H9 (cell line): ENCODE measurements around the gene ANKRD13B. TPM values are rescaled to one million over a fixed set of nuclear protein-coding genes. Genes with fewer than 3 reads are reported as not detected.

ENCODE experiments used
- DNase-seq: peaks from one replicate; pipeline ENCODE4 v3.0.0-alpha.2; 2017
- H2AFZ ChIP-seq: one replicate; pipeline ENCODE4 v1.6.1; 2013; ENCODE audit warnings: mild to moderate bottlenecking, low read length, control low read depth, moderate library complexity
- H2AK5ac ChIP-seq: 2 replicates; pipeline ENCODE4 v1.6.1; 2013; ENCODE audit warnings: low read length, control low read depth, mixed read lengths; ENCODE audit not compliant: insufficient read length
- H2BK120ac ChIP-seq: one replicate; pipeline ENCODE4 v1.6.1; 2013; ENCODE audit warnings: low read depth, mild to moderate bottlenecking, low read length, control low read depth, inconsistent platforms; ENCODE audit not compliant: poor library complexity, severe bottlenecking
- H2BK12ac ChIP-seq: 2 replicates; pipeline ENCODE4 v1.6.1; 2013; ENCODE audit warnings: low read length, control low read depth, mixed read lengths, low read depth; ENCODE audit not compliant: insufficient read length
- H2BK15ac ChIP-seq: 2 replicates; pipeline ENCODE4 v1.6.1; 2013; ENCODE audit warnings: low read depth, low read length, control low read depth
- H2BK20ac ChIP-seq: one replicate; pipeline ENCODE4 v1.6.1; 2013; ENCODE audit warnings: low read depth, mild to moderate bottlenecking, low read length, control low read depth, inconsistent platforms; ENCODE audit not compliant: poor library complexity, severe bottlenecking
- H2BK5ac ChIP-seq: 2 replicates; pipeline ENCODE4 v1.6.1; 2013; ENCODE audit warnings: low read length, control low read depth, mixed read lengths; ENCODE audit not compliant: insufficient read length
- H3K14ac ChIP-seq: 2 replicates; pipeline ENCODE4 v1.6.1; 2013; ENCODE audit warnings: low read length, control low read depth; ENCODE audit not compliant: insufficient read depth
- H3K18ac ChIP-seq: 2 replicates; pipeline ENCODE4 v1.6.1; 2013; ENCODE audit warnings: low read depth, mild to moderate bottlenecking, mixed read lengths, low read length, control low read depth; ENCODE audit not compliant: insufficient read length
- H3K23ac ChIP-seq: 2 replicates; pipeline ENCODE4 v1.6.1; 2013; ENCODE audit warnings: low read length, control low read depth, mixed read lengths, low read depth; ENCODE audit not compliant: insufficient read length
- H3K23me2 ChIP-seq: 2 replicates; pipeline ENCODE4 v1.6.1; 2013; ENCODE audit warnings: low read depth, mild to moderate bottlenecking, mixed read lengths, low read length, control low read depth; ENCODE audit not compliant: insufficient read length, poor library complexity, severe bottlenecking
- H3K27ac ChIP-seq: 2 replicates; pipeline ENCODE4 v1.5.1; 2013; ENCODE audit warnings: low read length, control low read depth, mixed read lengths, low read depth; ENCODE audit not compliant: insufficient read length
- H3K27me3 ChIP-seq: 2 replicates; pipeline ENCODE4 v1.6.1; 2013; ENCODE audit warnings: low read length, control low read depth, inconsistent platforms; ENCODE audit not compliant: insufficient read depth
- H3K4ac ChIP-seq: 2 replicates; pipeline ENCODE4 v1.6.1; 2013; ENCODE audit warnings: low read depth, mild to moderate bottlenecking, control low read depth, inconsistent platforms, low read length, moderate library complexity
- H3K4me1 ChIP-seq: 2 replicates; pipeline ENCODE4 v1.6.1; 2013; ENCODE audit warnings: low read length, control low read depth, inconsistent platforms; ENCODE audit not compliant: insufficient read depth
- H3K4me2 ChIP-seq: 2 replicates; pipeline ENCODE4 v1.6.1; 2013; ENCODE audit warnings: low read length, control low read depth, mixed read lengths; ENCODE audit not compliant: insufficient read length, insufficient read depth
- H3K56ac ChIP-seq: 2 replicates; pipeline ENCODE4 v1.6.1; 2013; ENCODE audit warnings: low read depth, mild to moderate bottlenecking, mixed read lengths, low read length, control low read depth; ENCODE audit not compliant: insufficient read length
- H3K79me1 ChIP-seq: 2 replicates; pipeline ENCODE4 v1.6.1; 2013; ENCODE audit warnings: low read depth, mild to moderate bottlenecking, moderate library complexity, low read length, control low read depth, inconsistent platforms; ENCODE audit not compliant: insufficient read depth, poor library complexity, severe bottlenecking
- H3K79me2 ChIP-seq: 2 replicates; pipeline ENCODE4 v1.6.1; 2013; ENCODE audit warnings: low read length, control low read depth, inconsistent platforms; ENCODE audit not compliant: insufficient read depth
- H3K9ac ChIP-seq: 2 replicates; pipeline ENCODE4 v1.6.1; 2013; ENCODE audit warnings: low read length, control low read depth, mixed read lengths; ENCODE audit not compliant: insufficient read length; ENCODE audit errors: extremely low read depth
- H3K9me3 ChIP-seq: one replicate; pipeline ENCODE4 v1.6.1; 2013; ENCODE audit warnings: low read depth, low read length, inconsistent platforms; ENCODE audit not compliant: control insufficient read depth
- H3T11ph ChIP-seq: one replicate; pipeline ENCODE4 v1.6.1; 2013; ENCODE audit warnings: mild to moderate bottlenecking, low read length, control low read depth, inconsistent platforms
- H4K20me1 ChIP-seq: one replicate; pipeline ENCODE4 v1.6.1; 2013; ENCODE audit not compliant: control insufficient read depth, insufficient read length, insufficient read depth
- H4K5ac ChIP-seq: 2 replicates; pipeline ENCODE4 v1.6.1; 2013; ENCODE audit warnings: low read depth, mild to moderate bottlenecking, mixed read lengths, low read length, control low read depth; ENCODE audit not compliant: insufficient read length
- H4K8ac ChIP-seq: replicated peaks from 2 replicates; pipeline ENCODE4 v1.6.1; 2013; ENCODE audit warnings: low read length, control low read depth, mixed read lengths, low read depth; ENCODE audit not compliant: insufficient read length
- H4K91ac ChIP-seq: 2 replicates; pipeline ENCODE4 v1.6.1; 2013; ENCODE audit warnings: low read depth, mild to moderate bottlenecking, moderate library complexity, mixed read lengths, low read length, control low read depth; ENCODE audit not compliant: insufficient read length
- H3K27ac Mint-ChIP-seq, 3 experiments: 2 replicates in 2 of 3; 3 replicates in 1 of 3; pipeline ENCODE4 v1.8.0; 2020 to 2021; ENCODE audit warnings: mixed read lengths in 3 of 3, mild to moderate bottlenecking in 1 of 3, moderate library complexity in 1 of 3
- H3K27me3 Mint-ChIP-seq: 2 replicates; pipeline ENCODE4 v1.8.0; 2021; ENCODE audit warnings: low read depth, mild to moderate bottlenecking, moderate library complexity, mixed read lengths
- H3K36me3 Mint-ChIP-seq, 3 experiments: 2 replicates in 2 of 3; 3 replicates in 1 of 3; pipeline ENCODE4 v1.8.0; 2020 to 2021; ENCODE audit warnings: low read depth in 3 of 3, mixed read lengths in 3 of 3; ENCODE audit not compliant: insufficient read depth in 1 of 3
- H3K4me1 Mint-ChIP-seq, 2 experiments: 2 replicates each; pipeline ENCODE4 v1.8.0; 2020; ENCODE audit warnings: mixed read lengths in 2 of 2
- H3K4me3 Mint-ChIP-seq, 2 experiments: 2 replicates in 1 of 2; 3 replicates in 1 of 2; pipeline ENCODE4 v1.8.0; 2020 to 2021; ENCODE audit warnings: mild to moderate bottlenecking in 2 of 2, mixed read lengths in 2 of 2, moderate library complexity in 1 of 2
- H3K9me3 Mint-ChIP-seq, 2 experiments: 2 replicates in 1 of 2; 3 replicates in 1 of 2; pipeline ENCODE4 v1.8.0; 2020; ENCODE audit warnings: mild to moderate bottlenecking in 2 of 2, mixed read lengths in 2 of 2, moderate library complexity in 1 of 2
- WGBS: extraction: QIAGEN DNeasy Blood & Tissue Kit; methylation state at CpG from one replicate; pipeline ENCODE4 v1.1.7; 2013; ENCODE audit warnings: missing lambda C conversion rate, low lambda C conversion rate, mixed read lengths; ENCODE audit not compliant: insufficient read length; ENCODE audit errors: extremely low coverage; 5-methylcytosine and 5-hydroxymethylcytosine counted together
- total RNA-seq: library from RNA; stranded (reverse); gene quantifications from 2 replicates; pipeline ENCODE4 v1.2.1, GENCODE V29; 2021
- TF ChIP-seq, protein P1 (sequence below): fragments of 200-600 bp; sonication (generic); conservative IDR thresholded peaks from 3 replicates; pipeline ENCODE4 v1.8.0; 2021; ENCODE audit warnings: antibody characterized with exemption, mild to moderate bottlenecking

ANKRD13B gene
- total RNA-seq, 1 experiment from 2014 or later: 24.2 TPM

GRCh38 chr17:29612094-29612403, 19.1 kb downstream of the ANKRD13B start:
- Histone ChIP-seq H2BK5ac (no peak overlapping the region), H2BK15ac (no peak overlapping the region), H3K18ac (no peak overlapping the region), H3K9ac (no peak overlapping the region), H3K79me1 (no peaks in the 10 kb centered on the region), H3K27me3 (peaks cover 11% of the 10 kb centered on the region), H3K56ac (no peak overlapping the region), H4K8ac (no peak overlapping the region), H2BK20ac (no peak overlapping the region), H3T11ph (no peak overlapping the region), H3K23ac (no peak overlapping the region), H3K4ac (no peak overlapping the region), H3K14ac (no peak overlapping the region), H4K20me1 (no peaks in the 10 kb centered on the region), H3K27ac (no peak overlapping the region), H3K23me2 (peaks cover 9% of the 10 kb centered on the region), H3K4me1 (no peaks in the 10 kb centered on the region; the same call in 1 of the 2 replicates), H2AFZ (no peak overlapping the region), H3K4me2 (no peak overlapping the region), H3K9me3 (no peaks in the 10 kb centered on the region), H2AK5ac (no peak overlapping the region), H3K79me2 (no peaks in the 10 kb centered on the region), H2BK12ac (no peak overlapping the region), H2BK120ac (no peak overlapping the region), H4K91ac (no peak overlapping the region), H4K5ac (no peak overlapping the region)
- Mint-ChIP-seq H3K4me1 (peaks cover 17 to 37% of the 10 kb centered on the region in 2 experiments), H3K9me3 (no peaks in the 10 kb centered on the region), H3K36me3 (peaks cover 2 to 10% (median 8%) of the 10 kb centered on the region in 3 experiments; a peak in 4 of 7 replicates), H3K27ac (no peak overlapping the region), H3K27me3 (peaks cover 46% of the 10 kb centered on the region), H3K4me3 (no peak overlapping the region)
- WGBS: no CpG with 5 or more reads among the region's 12 CpGs
- DNase-seq: no peak
- TF ChIP-seq, protein P1, sequence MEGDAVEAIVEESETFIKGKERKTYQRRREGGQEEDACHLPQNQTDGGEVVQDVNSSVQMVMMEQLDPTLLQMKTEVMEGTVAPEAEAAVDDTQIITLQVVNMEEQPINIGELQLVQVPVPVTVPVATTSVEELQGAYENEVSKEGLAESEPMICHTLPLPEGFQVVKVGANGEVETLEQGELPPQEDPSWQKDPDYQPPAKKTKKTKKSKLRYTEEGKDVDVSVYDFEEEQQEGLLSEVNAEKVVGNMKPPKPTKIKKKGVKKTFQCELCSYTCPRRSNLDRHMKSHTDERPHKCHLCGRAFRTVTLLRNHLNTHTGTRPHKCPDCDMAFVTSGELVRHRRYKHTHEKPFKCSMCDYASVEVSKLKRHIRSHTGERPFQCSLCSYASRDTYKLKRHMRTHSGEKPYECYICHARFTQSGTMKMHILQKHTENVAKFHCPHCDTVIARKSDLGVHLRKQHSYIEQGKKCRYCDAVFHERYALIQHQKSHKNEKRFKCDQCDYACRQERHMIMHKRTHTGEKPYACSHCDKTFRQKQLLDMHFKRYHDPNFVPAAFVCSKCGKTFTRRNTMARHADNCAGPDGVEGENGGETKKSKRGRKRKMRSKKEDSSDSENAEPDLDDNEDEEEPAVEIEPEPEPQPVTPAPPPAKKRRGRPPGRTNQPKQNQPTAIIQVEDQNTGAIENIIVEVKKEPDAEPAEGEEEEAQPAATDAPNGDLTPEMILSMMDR: no peak
